IgD-negative memory B cell (primary cell): Measurements from ENCODE around the gene SNTG2. TPM values are rescaled to one million over a fixed set of nuclear protein-coding genes. Genes with fewer than 3 reads are reported as not detected.
A peak's percentile ranks its signal among the peaks of the same experiment; 100 is the strongest.

Experiments
- H3K27ac Mint-ChIP-seq, 3 donors: one replicate each; pipeline ENCODE4 v1.8.0; 2020 to 2022; ENCODE audit warnings: mild to moderate bottlenecking in 3 of 3, mixed read lengths in 3 of 3, moderate library complexity in 1 of 3
- H3K27me3 Mint-ChIP-seq: one replicate; pipeline ENCODE4 v1.8.0; 2021; ENCODE audit warnings: mixed read lengths
- H3K36me3 Mint-ChIP-seq: one replicate; pipeline ENCODE4 v1.8.0; 2020; ENCODE audit warnings: mild to moderate bottlenecking, mixed read lengths
- H3K4me1 Mint-ChIP-seq, 3 donors: one replicate each; pipeline ENCODE4 v1.8.0; 2020 to 2022; ENCODE audit warnings: mixed read lengths in 3 of 3, mild to moderate bottlenecking in 1 of 3
- H3K4me3 Mint-ChIP-seq, 4 donors: one replicate each; pipeline ENCODE4 v1.8.0; 2020 to 2022; ENCODE audit warnings: mild to moderate bottlenecking in 4 of 4, mixed read lengths in 4 of 4, moderate library complexity in 3 of 4
- H3K9me3 Mint-ChIP-seq, 3 donors: one replicate each; pipeline ENCODE4 v1.8.0; 2020 to 2021; ENCODE audit warnings: mixed read lengths in 3 of 3, mild to moderate bottlenecking in 1 of 3
- polyA plus RNA-seq: library from polyadenylated mRNA; unstranded; fragments of 300-500 nt; fragmentation: Illumina TruSeq; gene quantifications from one replicate; pipeline ENCODE4 v1.2.3, GENCODE V29; 2021

The SNTG2 gene
- polyA plus RNA-seq, 1 donor from 2014 or later: not detected

- Mint-ChIP-seq H3K27ac (no peak overlapping the region), H3K27me3 (no peaks in the 10 kb centered on the region), H3K9me3 (peaks cover 0 to 2% (median 0%) of the 10 kb centered on the region in 3 donors), H3K4me3 (no peak overlapping the region), H3K4me1 (no peaks in the 10 kb centered on the region), H3K36me3 (no peaks in the 10 kb centered on the region)
Observed at GRCh38 chr2:1324884-1325283, 374.2 kb downstream of the SNTG2 start.

- Mint-ChIP-seq H3K27ac (no peak overlapping the region), H3K4me1 (peaks cover 0 to 1% (median 0%) of the 10 kb centered on the region in 3 donors), H3K36me3 (peaks cover 2% of the 10 kb centered on the region), H3K4me3 (no peak overlapping the region), H3K9me3 (peaks cover 0 to 2% (median 0%) of the 10 kb centered on the region in 3 donors), H3K27me3 (no peaks in the 10 kb centered on the region)
Observed at GRCh38 chr2:1328684-1329083, 378.0 kb downstream of the SNTG2 start.

- Mint-ChIP-seq H3K4me3 (no peak overlapping the region), H3K27me3 (no peaks in the 10 kb centered on the region), H3K36me3 (no peaks in the 10 kb centered on the region), H3K4me1 (no peaks in the 10 kb centered on the region), H3K9me3 (peaks cover 0 to 4% (median 3%) of the 10 kb centered on the region in 3 donors), H3K27ac (no peak overlapping the region)
Observed at GRCh38 chr2:1339388-1340140, 388.9 kb downstream of the SNTG2 start.

GRCh38 chr2:1340141-1340512 lies 389.5 kb downstream of the SNTG2 start:
- Mint-ChIP-seq H3K27ac (no peak overlapping the region), H3K4me3 (no peak overlapping the region), H3K27me3 (no peaks in the 10 kb centered on the region), H3K4me1 (no peaks in the 10 kb centered on the region), H3K36me3 (no peaks in the 10 kb centered on the region), H3K9me3 (peaks cover 0 to 4% (median 3%) of the 10 kb centered on the region in 3 donors)

- H3K4me1 Mint-ChIP-seq: no peaks in the 10 kb centered on the region
- peaks cover 1% of the 10 kb centered on the region for H3K36me3 Mint-ChIP-seq
- no peak overlapping the region for H3K27ac Mint-ChIP-seq
- H3K9me3 Mint-ChIP-seq: peaks cover 0 to 4% (median 0%) of the 10 kb centered on the region in 3 donors
- no peaks in the 10 kb centered on the region for H3K27me3 Mint-ChIP-seq
- no peak overlapping the region for H3K4me3 Mint-ChIP-seq
Observed at GRCh38 chr2:1341404-1342120, 390.9 kb downstream of the SNTG2 start.

GRCh38 chr2:1348789-1349188 lies 398.1 kb downstream of the SNTG2 start:
- no peaks in the 10 kb centered on the region for H3K4me1 Mint-ChIP-seq
- H3K27ac Mint-ChIP-seq: no peak overlapping the region
- H3K4me3 Mint-ChIP-seq: no peak overlapping the region
- peaks cover 0 to 19% (median 3%) of the 10 kb centered on the region in 3 donors for H3K9me3 Mint-ChIP-seq
- no peaks in the 10 kb centered on the region for H3K27me3 Mint-ChIP-seq
- peaks cover 1% of the 10 kb centered on the region for H3K36me3 Mint-ChIP-seq

- peaks cover 1% of the 10 kb centered on the region for H3K36me3 Mint-ChIP-seq
- H3K9me3 Mint-ChIP-seq: peaks cover 0 to 19% (median 3%) of the 10 kb centered on the region in 3 donors
- no peak overlapping the region for H3K27ac Mint-ChIP-seq
- no peaks in the 10 kb centered on the region for H3K4me1 Mint-ChIP-seq
- no peak overlapping the region for H3K4me3 Mint-ChIP-seq
- no peaks in the 10 kb centered on the region for H3K27me3 Mint-ChIP-seq
Observed at GRCh38 chr2:1350111-1350510, 399.5 kb downstream of the SNTG2 start.

- no peaks in the 10 kb centered on the region for H3K27me3 Mint-ChIP-seq
- H3K4me3 Mint-ChIP-seq: no peak overlapping the region
- H3K36me3 Mint-ChIP-seq: no peaks in the 10 kb centered on the region
- peaks cover 0 to 15% (median 3%) of the 10 kb centered on the region in 3 donors for H3K9me3 Mint-ChIP-seq
- H3K27ac Mint-ChIP-seq: no peak overlapping the region
- no peaks in the 10 kb centered on the region for H3K4me1 Mint-ChIP-seq
Observed at GRCh38 chr2:1353124-1353523, 402.5 kb downstream of the SNTG2 start.

- H3K27me3 Mint-ChIP-seq: no peaks in the 10 kb centered on the region
- H3K4me3 Mint-ChIP-seq: no peak overlapping the region
Observed at GRCh38 chr2:1353543-1353942, 402.9 kb downstream of the SNTG2 start.

GRCh38 chr2:1360144-1360543 lies 409.5 kb downstream of the SNTG2 start:
- no peaks in the 10 kb centered on the region for H3K27me3 Mint-ChIP-seq

More at GRCh38 chr2:1353543-1353942, 402.9 kb downstream of the SNTG2 start:
- Mint-ChIP-seq H3K27ac (no peak overlapping the region), H3K4me1 (no peaks in the 10 kb centered on the region), H3K36me3 (no peaks in the 10 kb centered on the region), H3K9me3 (peaks cover 0 to 11% (median 3%) of the 10 kb centered on the region in 3 donors)

GRCh38 chr2:1360557-1361250 lies 410.1 kb downstream of the SNTG2 start:
- no peak overlapping the region for H3K27ac Mint-ChIP-seq
- H3K27me3 Mint-ChIP-seq: no peaks in the 10 kb centered on the region
- no peaks in the 10 kb centered on the region for H3K4me1 Mint-ChIP-seq
- no peak overlapping the region for H3K4me3 Mint-ChIP-seq
- peaks cover 3% of the 10 kb centered on the region for H3K36me3 Mint-ChIP-seq
- peaks cover 0 to 7% (median 0%) of the 10 kb centered on the region in 3 donors for H3K9me3 Mint-ChIP-seq

More at GRCh38 chr2:1360144-1360543, 409.5 kb downstream of the SNTG2 start:
- Mint-ChIP-seq H3K36me3 (peaks cover 2% of the 10 kb centered on the region), H3K27ac (no peak overlapping the region), H3K4me1 (no peaks in the 10 kb centered on the region), H3K4me3 (no peak overlapping the region), H3K9me3 (peaks cover 0 to 5% (median 0%) of the 10 kb centered on the region in 3 donors)

- H3K27ac Mint-ChIP-seq: no peak overlapping the region
- H3K4me3 Mint-ChIP-seq: no peak overlapping the region
- peaks cover 0 to 7% (median 0%) of the 10 kb centered on the region in 3 donors for H3K9me3 Mint-ChIP-seq
- peaks cover 0 to 3% (median 0%) of the 10 kb centered on the region in 3 donors for H3K4me1 Mint-ChIP-seq
- H3K27me3 Mint-ChIP-seq: peaks cover 13% of the 10 kb centered on the region
- H3K36me3 Mint-ChIP-seq: peaks cover 3% of the 10 kb centered on the region
Observed at GRCh38 chr2:1363367-1363766, 412.7 kb downstream of the SNTG2 start.

- H3K9me3 Mint-ChIP-seq: peaks cover 0 to 1% (median 0%) of the 10 kb centered on the region in 3 donors
- peaks cover 0 to 3% (median 0%) of the 10 kb centered on the region in 3 donors for H3K4me1 Mint-ChIP-seq
- H3K4me3 Mint-ChIP-seq: peak overlapping the region in 1 of 4 donors; percentile 77
- H3K27me3 Mint-ChIP-seq: peaks cover 13% of the 10 kb centered on the region
- no peak overlapping the region for H3K27ac Mint-ChIP-seq
- H3K36me3 Mint-ChIP-seq: peaks cover 3% of the 10 kb centered on the region
Observed at GRCh38 chr2:1366546-1367134, 416.0 kb downstream of the SNTG2 start.

GRCh38 chr2:1367601-1368000 lies 417.0 kb downstream of the SNTG2 start:
- H3K27me3 Mint-ChIP-seq: peaks cover 13% of the 10 kb centered on the region
- peaks cover 0 to 3% (median 0%) of the 10 kb centered on the region in 3 donors for H3K4me1 Mint-ChIP-seq
- H3K9me3 Mint-ChIP-seq: peaks cover 0 to 1% (median 0%) of the 10 kb centered on the region in 3 donors
- peaks cover 3% of the 10 kb centered on the region for H3K36me3 Mint-ChIP-seq
- no peak overlapping the region for H3K27ac Mint-ChIP-seq
- no peak overlapping the region for H3K4me3 Mint-ChIP-seq
